ENCODE data around the gene PADI4. TPM values are rescaled to one million over a fixed set of nuclear protein-coding genes. Genes with fewer than 3 reads are reported as not detected.

PADI4 gene
- total and polyA plus RNA-seq, 3 experiments from 2014 or later, result 0.26 to 2.0 (median 0.27) TPM

DNA sequence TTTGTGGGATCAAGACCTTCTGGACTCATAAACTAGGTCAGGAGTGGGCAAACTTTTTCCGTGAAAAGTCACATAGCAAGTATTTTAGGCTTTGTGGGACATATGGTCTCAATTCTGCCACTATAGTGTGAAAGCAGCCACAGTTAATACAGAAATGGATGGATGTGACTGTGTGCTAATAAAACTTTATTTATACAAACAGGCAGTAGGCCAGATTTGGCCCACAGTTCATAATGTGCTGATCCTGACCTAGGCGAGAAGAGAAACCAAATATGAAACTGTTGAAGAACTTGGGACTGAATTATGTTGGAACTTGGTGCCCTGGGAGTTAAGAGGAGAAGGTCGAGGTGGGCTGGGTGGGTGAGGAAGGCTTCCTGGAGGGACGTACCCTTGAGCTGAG is 42.0 kb upstream of the PADI4 start:
- Mint-ChIP-seq H3K4me3 (no peak overlapping the region), H3K4me1 (no peaks in the 10 kb centered on the region), H3K27ac (no peak overlapping the region), H3K9me3 (no peaks in the 10 kb centered on the region), H3K36me3 (no peaks in the 10 kb centered on the region), H3K27me3 (peaks cover 2 to 4% of the 10 kb centered on the region in 2 donors)
- H3K27me3 ChIP-seq (ENCODE audit: insufficient read depth, low read length, poor library complexity, severe bottlenecking), result no peaks in the 10 kb centered on the region
- CTCF ChIA-PET, result no interaction called here
- no peak for DNase-seq
- POLR2A ChIA-PET, result no interaction called here
- no peaks in the 10 kb centered on the region for H3K4me1 ChIP-seq (ENCODE audit: insufficient read depth, low read length)
- no peaks in the 10 kb centered on the region for H3K9me3 ChIP-seq (ENCODE audit: low read length)
- no peak overlapping the region for H3K27ac ChIP-seq (ENCODE audit: low read depth, low read length)
- no peak overlapping the region for H3K4me3 ChIP-seq (ENCODE audit: low read length)
- no peaks in the 10 kb centered on the region for H3K36me3 ChIP-seq (ENCODE audit: insufficient read depth, low read length)

DNA sequence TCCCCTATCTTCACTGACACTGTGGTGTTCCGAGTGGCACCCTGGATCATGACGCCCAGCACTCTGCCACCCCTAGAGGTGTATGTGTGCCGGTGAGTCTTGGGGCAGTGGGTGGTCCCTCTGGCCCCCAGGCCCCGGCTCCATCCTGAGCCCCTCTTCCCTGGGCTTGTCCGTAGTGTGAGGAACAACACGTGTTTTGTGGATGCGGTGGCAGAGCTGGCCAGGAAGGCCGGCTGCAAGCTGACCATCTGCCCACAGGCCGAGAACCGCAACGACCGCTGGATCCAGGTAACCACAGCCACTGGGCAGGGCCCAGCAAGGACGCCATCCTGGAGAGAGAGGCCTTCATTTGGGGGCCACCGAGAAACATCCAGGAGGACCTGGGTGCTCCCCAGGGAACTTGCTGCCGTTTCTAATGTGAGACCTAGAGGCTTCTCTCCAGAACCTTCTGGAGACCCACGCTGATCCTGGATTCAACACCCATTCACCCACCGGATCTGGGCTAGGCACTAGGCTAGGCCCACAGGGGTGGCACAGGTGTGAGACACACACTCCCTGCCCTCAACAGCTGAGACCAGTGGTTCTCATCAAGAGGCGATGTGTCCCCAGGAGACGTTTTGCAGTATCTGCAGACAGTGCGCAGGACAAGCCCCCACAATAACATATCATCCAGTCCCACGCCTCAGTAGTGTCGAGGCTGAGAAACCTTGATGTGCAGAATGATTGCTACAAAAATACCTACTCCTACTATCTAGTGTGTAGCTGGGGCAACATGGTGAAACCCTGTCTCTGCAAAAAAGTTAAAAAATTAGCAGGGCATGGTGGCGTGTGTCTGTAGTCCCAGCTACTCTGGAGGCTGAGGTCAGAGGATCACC is 36.9 kb upstream of the PADI4 start:
- no peaks in the 10 kb centered on the region for H3K4me1 Mint-ChIP-seq
- H3K9me3 Mint-ChIP-seq, result no peaks in the 10 kb centered on the region
- DNase-seq, result peak in 1 of 5 donors; percentile 39
- H3K27ac ChIP-seq (ENCODE audit: low read depth, low read length), result no peak overlapping the region
- ChIA-PET CTCF (no interaction called here), POLR2A (no interaction called here)
- no peaks in the 10 kb centered on the region for H3K27me3 ChIP-seq (ENCODE audit: insufficient read depth, low read length, poor library complexity, severe bottlenecking)
- no peak overlapping the region for H3K4me3 Mint-ChIP-seq
- H3K4me1 ChIP-seq (ENCODE audit: insufficient read depth, low read length), result no peaks in the 10 kb centered on the region
- peaks cover 9 to 11% of the 10 kb centered on the region in 2 donors for H3K27me3 Mint-ChIP-seq
- H3K4me3 ChIP-seq (ENCODE audit: low read length), result no peak overlapping the region
- H3K27ac Mint-ChIP-seq, result no peak overlapping the region
- H3K36me3 ChIP-seq (ENCODE audit: insufficient read depth, low read length), result no peaks in the 10 kb centered on the region
- no peaks in the 10 kb centered on the region for H3K36me3 Mint-ChIP-seq
- H3K9me3 ChIP-seq (ENCODE audit: low read length), result no peaks in the 10 kb centered on the region

DNA sequence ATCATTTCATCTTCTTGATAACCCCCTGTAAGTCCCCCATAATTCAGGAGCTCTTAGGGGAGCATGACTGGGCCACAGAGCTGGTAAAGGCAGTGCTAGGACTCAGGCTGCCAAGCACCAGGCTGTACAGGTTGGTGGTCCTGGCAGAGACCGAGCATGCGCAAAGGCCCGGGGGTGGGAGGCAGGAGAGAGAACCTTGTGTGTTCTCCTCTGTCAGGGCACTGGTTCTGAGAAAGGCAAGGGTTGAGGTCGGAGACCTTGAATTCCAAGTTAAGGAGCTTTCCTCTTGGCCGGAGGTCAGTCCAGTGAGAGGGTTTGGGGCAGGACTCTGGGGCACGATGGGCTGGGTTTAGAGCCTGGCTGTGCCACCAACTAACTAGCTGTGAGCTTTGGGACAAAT is 35.9 kb upstream of the PADI4 start:
- no peaks in the 10 kb centered on the region for H3K4me1 ChIP-seq (ENCODE audit: insufficient read depth, low read length)
- no peaks in the 10 kb centered on the region for H3K36me3 ChIP-seq (ENCODE audit: insufficient read depth, low read length)
- Mint-ChIP-seq H3K4me3 (no peak overlapping the region), H3K4me1 (no peaks in the 10 kb centered on the region), H3K27me3 (peaks cover 7 to 11% of the 10 kb centered on the region in 2 donors), H3K9me3 (no peaks in the 10 kb centered on the region), H3K27ac (peak overlapping the region in 1 of 8 donors; percentile 57), H3K36me3 (no peaks in the 10 kb centered on the region)
- ChIA-PET CTCF (no interaction called here), POLR2A (no interaction called here)
- DNase-seq, result peak in 1 of 5 donors; percentile 33
- H3K27ac ChIP-seq (ENCODE audit: low read depth, low read length), result no peak overlapping the region
- no peaks in the 10 kb centered on the region for H3K9me3 ChIP-seq (ENCODE audit: low read length)
- H3K27me3 ChIP-seq (ENCODE audit: insufficient read depth, low read length, poor library complexity, severe bottlenecking), result no peaks in the 10 kb centered on the region
- no peak overlapping the region for H3K4me3 ChIP-seq (ENCODE audit: low read length)

DNA sequence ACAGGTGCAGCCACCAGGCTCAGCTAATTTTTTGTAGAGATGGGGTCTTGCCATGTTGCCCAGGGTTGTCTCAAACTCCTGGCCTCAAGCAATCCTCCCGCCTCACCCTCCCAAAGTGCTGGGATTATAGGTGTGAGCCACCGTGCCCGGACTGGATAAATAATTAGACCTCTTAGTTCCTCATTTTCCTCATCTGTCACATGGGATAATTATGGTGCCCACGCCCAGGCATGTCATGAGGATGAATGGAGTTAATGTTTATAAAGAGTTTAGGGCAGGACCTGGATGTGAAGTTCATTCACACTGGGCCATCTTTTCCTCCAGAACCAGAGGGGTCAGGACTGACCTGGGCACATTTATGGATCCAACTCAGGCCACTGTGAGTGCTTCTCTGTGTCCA is 35.4 kb upstream of the PADI4 start:
- Histone ChIP-seq H3K27me3 (ENCODE audit: insufficient read depth, low read length, poor library complexity, severe bottlenecking) (no peaks in the 10 kb centered on the region), H3K9me3 (ENCODE audit: low read length) (no peaks in the 10 kb centered on the region), H3K36me3 (ENCODE audit: insufficient read depth, low read length) (no peaks in the 10 kb centered on the region), H3K4me1 (ENCODE audit: insufficient read depth, low read length) (no peaks in the 10 kb centered on the region), H3K27ac (ENCODE audit: low read depth, low read length) (no peak overlapping the region), H3K4me3 (ENCODE audit: low read length) (no peak overlapping the region)
- ChIA-PET POLR2A (no interaction called here), CTCF (no interaction called here)
- Mint-ChIP-seq H3K9me3 (no peaks in the 10 kb centered on the region), H3K27ac (no peak overlapping the region), H3K4me3 (no peak overlapping the region), H3K27me3 (peaks cover 9 to 14% of the 10 kb centered on the region in 2 donors), H3K36me3 (no peaks in the 10 kb centered on the region), H3K4me1 (no peaks in the 10 kb centered on the region)
- peak in 1 of 5 donors; percentile 9 for DNase-seq

DNA sequence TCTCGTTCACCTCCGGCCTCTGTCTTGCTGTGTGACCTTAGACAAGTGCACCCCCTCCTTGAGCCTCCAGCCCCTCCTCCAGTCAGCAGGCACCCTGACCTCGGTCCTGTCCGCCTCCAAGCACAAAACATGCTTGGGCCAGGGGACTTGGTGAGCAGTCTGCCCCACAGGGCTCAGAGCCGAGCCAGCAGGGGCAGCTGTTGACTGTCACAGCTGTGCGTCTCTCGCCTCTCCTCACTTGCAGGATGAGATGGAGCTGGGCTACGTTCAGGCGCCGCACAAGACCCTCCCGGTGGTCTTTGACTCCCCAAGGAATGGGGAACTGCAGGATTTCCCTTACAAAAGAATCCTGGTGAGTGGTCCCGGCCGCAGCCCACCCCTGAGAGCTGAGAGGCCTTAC is 34.9 kb upstream of the PADI4 start:
- Histone ChIP-seq H3K4me3 (ENCODE audit: low read length) (no peak overlapping the region), H3K27me3 (ENCODE audit: insufficient read depth, low read length, poor library complexity, severe bottlenecking) (no peaks in the 10 kb centered on the region), H3K9me3 (ENCODE audit: low read length) (no peaks in the 10 kb centered on the region), H3K4me1 (ENCODE audit: insufficient read depth, low read length) (no peaks in the 10 kb centered on the region), H3K36me3 (ENCODE audit: insufficient read depth, low read length) (no peaks in the 10 kb centered on the region), H3K27ac (ENCODE audit: low read depth, low read length) (no peak overlapping the region)
- POLR2A ChIA-PET, result no interaction called here
- H3K9me3 Mint-ChIP-seq, result no peaks in the 10 kb centered on the region
- no peaks in the 10 kb centered on the region for H3K36me3 Mint-ChIP-seq
- H3K4me3 Mint-ChIP-seq, result no peak overlapping the region
- CTCF ChIA-PET, result interaction anchor here (1.1 kb wide), 1 partner anchor 10 kb away, joined by 3 read pairs; no protein-coding TSS in a partner anchor
- peak in 1 of 5 donors; percentile 29 for DNase-seq
- no peak overlapping the region for H3K27ac Mint-ChIP-seq
- peaks cover 10 to 16% of the 10 kb centered on the region in 2 donors for H3K27me3 Mint-ChIP-seq
- H3K4me1 Mint-ChIP-seq, result no peaks in the 10 kb centered on the region

DNA sequence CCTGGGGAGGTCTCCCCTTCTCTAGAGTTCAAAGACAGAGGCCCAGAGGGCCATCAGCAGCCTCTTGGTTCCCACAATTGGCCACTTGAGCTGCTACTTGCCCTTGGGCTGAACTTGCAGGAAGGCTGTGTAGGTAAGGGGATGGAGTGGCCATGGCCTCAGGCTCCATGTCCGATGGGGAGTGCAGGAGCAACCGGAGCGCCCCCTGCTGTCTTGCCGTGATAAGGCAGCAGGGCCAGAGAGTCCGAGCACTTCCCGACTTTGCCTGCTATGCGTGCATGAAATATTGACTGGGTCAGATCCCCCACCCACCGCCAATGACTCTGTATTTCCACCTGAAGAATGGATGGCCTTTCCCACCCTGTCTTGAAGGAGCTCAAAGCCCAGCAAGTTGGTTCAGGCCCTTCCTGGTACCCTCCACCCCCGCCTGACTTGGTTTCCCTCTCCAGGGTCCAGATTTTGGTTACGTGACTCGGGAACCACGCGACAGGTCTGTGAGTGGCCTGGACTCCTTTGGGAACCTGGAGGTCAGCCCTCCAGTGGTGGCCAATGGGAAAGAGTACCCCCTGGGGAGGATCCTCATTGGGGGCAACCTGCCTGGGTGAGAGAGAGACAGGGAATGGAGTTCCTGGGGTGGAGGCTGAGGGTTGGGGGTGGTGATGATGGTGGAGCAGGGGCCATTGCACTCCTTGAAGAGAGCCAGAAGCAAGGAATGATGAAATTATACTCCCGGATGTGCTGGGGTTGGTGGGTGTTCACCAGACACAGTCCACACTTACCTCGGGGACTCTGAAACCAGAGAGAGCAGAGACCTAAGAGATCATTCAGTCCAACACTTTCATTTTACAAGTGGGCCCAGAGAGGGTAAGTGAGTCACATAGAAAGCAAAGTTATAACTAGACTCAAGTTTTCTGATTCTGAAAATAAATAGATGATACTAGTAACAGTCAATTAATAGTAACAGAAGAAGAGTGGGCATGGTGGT is 33.5 kb upstream of the PADI4 start:
- POLR2A ChIA-PET, result no interaction called here
- Mint-ChIP-seq H3K4me1 (no peaks in the 10 kb centered on the region), H3K4me3 (no peak overlapping the region), H3K9me3 (no peaks in the 10 kb centered on the region), H3K36me3 (no peaks in the 10 kb centered on the region), H3K27ac (peak overlapping the region in 1 of 8 donors; percentile 80), H3K27me3 (peaks cover 13 to 22% of the 10 kb centered on the region in 2 donors)
- CTCF ChIA-PET, result interaction anchor here (1.1 kb wide), 1 partner anchor 12 kb away, joined by 3 read pairs; no protein-coding TSS in a partner anchor
- Histone ChIP-seq H3K27ac (ENCODE audit: low read depth, low read length) (no peak overlapping the region), H3K9me3 (ENCODE audit: low read length) (no peaks in the 10 kb centered on the region), H3K27me3 (ENCODE audit: insufficient read depth, low read length, poor library complexity, severe bottlenecking) (no peaks in the 10 kb centered on the region), H3K4me3 (ENCODE audit: low read length) (no peak overlapping the region), H3K4me1 (ENCODE audit: insufficient read depth, low read length) (no peaks in the 10 kb centered on the region), H3K36me3 (ENCODE audit: insufficient read depth, low read length) (no peaks in the 10 kb centered on the region)
- no peak for DNase-seq

DNA sequence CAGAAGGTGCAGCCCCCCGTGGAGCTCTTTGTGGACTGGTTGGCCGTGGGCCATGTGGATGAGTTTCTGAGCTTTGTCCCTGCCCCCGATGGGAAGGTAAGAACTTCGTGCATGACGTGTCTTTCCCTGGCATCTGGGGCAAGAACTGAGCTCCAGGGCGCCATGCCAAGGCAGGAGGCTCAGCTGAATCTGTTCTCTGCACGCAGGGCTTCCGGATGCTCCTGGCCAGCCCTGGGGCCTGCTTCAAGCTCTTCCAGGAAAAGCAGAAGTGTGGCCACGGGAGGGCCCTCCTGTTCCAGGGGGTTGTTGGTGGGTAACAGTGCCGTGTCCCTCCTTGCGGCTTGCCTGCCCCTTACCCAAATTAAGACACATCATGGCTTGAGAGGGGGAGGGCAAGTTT is 31.4 kb upstream of the PADI4 start:
- no peaks in the 10 kb centered on the region for H3K4me1 ChIP-seq (ENCODE audit: insufficient read depth, low read length)
- no peak overlapping the region for H3K4me3 ChIP-seq (ENCODE audit: low read length)
- no peak for DNase-seq
- H3K9me3 ChIP-seq (ENCODE audit: low read length), result no peaks in the 10 kb centered on the region
- ChIA-PET POLR2A (no interaction called here), CTCF (no interaction called here)
- H3K4me3 Mint-ChIP-seq, result no peak overlapping the region
- no peaks in the 10 kb centered on the region for H3K36me3 ChIP-seq (ENCODE audit: insufficient read depth, low read length)
- no peaks in the 10 kb centered on the region for H3K9me3 Mint-ChIP-seq
- no peaks in the 10 kb centered on the region for H3K4me1 Mint-ChIP-seq
- H3K27ac ChIP-seq (ENCODE audit: low read depth, low read length), result no peak overlapping the region
- peaks cover 17 to 26% of the 10 kb centered on the region in 2 donors for H3K27me3 Mint-ChIP-seq
- no peak overlapping the region for H3K27ac Mint-ChIP-seq
- H3K27me3 ChIP-seq (ENCODE audit: insufficient read depth, low read length, poor library complexity, severe bottlenecking), result no peaks in the 10 kb centered on the region
- no peaks in the 10 kb centered on the region for H3K36me3 Mint-ChIP-seq
